Heart left ventricle (tissue), 16 donors: ENCODE measurements around the gene TFAP2D. TPM values are rescaled to one million over a fixed set of nuclear protein-coding genes. Genes with fewer than 3 reads are reported as not detected.

Experiments
- ATAC-seq, 4 donors: fragments of 200-7000 bp; cut with Tn5 transposase; one replicate each; pipeline ENCODE4 v1.9.1; 2020 to 2022; ENCODE audit warnings: moderate library complexity in 4 of 4, mild to moderate bottlenecking in 3 of 4, moderate number of reproducible peaks in 1 of 4
- DNase-seq, 5 donors: peaks; one replicate each; pipeline ENCODE4 v3.0.0-alpha.2; 2020
- H3K27ac ChIP-seq, 12 donors: fragments of 200-600 bp; sonication (generic) in 4 of 12; one replicate each; pipeline versions ENCODE4 v1.5.0 to v1.8.0; 2016 to 2022; ENCODE audit warnings: mild to moderate bottlenecking in 2 of 12
- H3K27me3 ChIP-seq, 9 donors: fragments of 200-600 bp; sonication (generic) in 2 of 9; one replicate each; pipeline versions ENCODE4 v1.5.1 to v1.8.0; 2016 to 2022; ENCODE audit warnings: mild to moderate bottlenecking in 3 of 9
- H3K36me3 ChIP-seq, 9 donors: fragments of 200-600 bp; sonication (generic) in 2 of 9; one replicate each; pipeline versions ENCODE4 v1.5.0 to v1.8.0; 2018 to 2022; ENCODE audit warnings: mild to moderate bottlenecking in 2 of 9
- H3K4me1 ChIP-seq, 12 donors: fragments of 200-600 bp; sonication (generic) in 4 of 12; one replicate each; pipeline versions ENCODE4 v1.5.0 to v1.8.0; 2016 to 2022; ENCODE audit warnings: mild to moderate bottlenecking in 3 of 12
- H3K4me3 ChIP-seq, 12 donors: fragments of 200-600 bp; sonication (generic) in 4 of 12; one replicate each; pipeline versions ENCODE4 v1.5.0 to v1.8.0; 2017 to 2022; ENCODE audit warnings: mild to moderate bottlenecking in 9 of 12, moderate library complexity in 4 of 12
- H3K9me3 ChIP-seq, 12 donors: fragments of 200-600 bp; sonication (generic) in 4 of 12; one replicate each; pipeline versions ENCODE4 v1.5.0 to v1.8.0; 2016 to 2022; ENCODE audit warnings: mild to moderate bottlenecking in 1 of 12
- CTCF ChIP-seq, 12 donors: fragments of 200-600 bp; sonication (generic) in 4 of 12; IDR thresholded peaks; one replicate each; pipeline versions ENCODE4 v1.5.0 to v1.8.0; 2018 to 2022; ENCODE audit warnings: antibody characterized with exemption in 12 of 12, mild to moderate bottlenecking in 5 of 12
- POLR2A ChIP-seq, 2 donors: fragments of 450-650 bp; IDR thresholded peaks; one replicate each; pipeline ENCODE4 v1.6.1; 2017; ENCODE audit warnings: antibody characterized with exemption in 2 of 2, mild to moderate bottlenecking in 2 of 2, moderate library complexity in 2 of 2
- WGBS, 4 donors: extraction: QIAGEN DNeasy Blood & Tissue Kit in 2 of 4; methylation state at CpG; one replicate each; pipeline versions ENCODE4 v1.1.5 to v1.1.7; 2013 to 2018; 5-methylcytosine and 5-hydroxymethylcytosine counted together
- intact Hi-C, 10 donors: fragments of 100-400 bp; cut with DNase I; formaldehyde crosslinking; loops; one replicate each; pipeline versions ENCODE4 v1.11.1 to v1.14.2; 2022
- polyA plus RNA-seq, 2 donors: library from polyadenylated mRNA; stranded (reverse); fragments of 200-250 nt; gene quantifications; one replicate each; pipeline ENCODE4 v1.2.3, GENCODE V29; 2013
- total RNA-seq, 9 donors: library from RNA; depleted of rRNA in 2 of 9; stranded (reverse); fragments of >200 nt in 2 of 9; fragmentation: NEBNext Ultra II Directional in 3 of 9; extraction: Animal tissue kit (Norgen Biotek cat#: 25700) in 3 of 9; gene quantifications; one replicate each; pipeline versions ENCODE4 v1.1.0 to v1.2.4, GENCODE V29; 2016 to 2023
- donor health status: ischemic (EF 13 %, LVEDD 7.1; RV severe dilation, severe dysfunction).
- donor health status: healthy with polysubstance abuse.
- donor health status: DM: no; HTN: yes; CAD: no.
- donor health status: DM: no; HTN: no; CAD: no.
- donor health status: ischemic (EF 25% LVEDD 6.9; RV normal size, moderate dysfunction).
- donor health status: ischemic (EF 25% LVEDD 5.7; RV mildly dilated, moderate dysfunction).
- donor health status: healthy.
- donor health status: DM: yes; HTN: yes; CAD: no.
- donor health status: ischemic (EF 35%, LVEDD 5.7; RV mildly dilated, moderate dysfunction).
- donor health status: nonischemic (EF 11% LVEDD 7.7; RV severe dilation, severe dysfunction).
- donor health status: DM: yes; HTN: yes; CAD: no.
- donor health status: PGD.
- donor health status: ischemic (EF 29% LVEDD 5.4; RV normal size, mild dysfunction).
- donor health status: nonischemic (EF 23%, LVEDD 6.1; RV moderate dilation, normal function).

Gene TFAP2D
- total and polyA plus RNA-seq, 11 donors = not detected

- DNase-seq (no peak), ATAC-seq (no peak)
- Histone ChIP-seq H3K4me1 (peaks cover 0 to 6% (median 0%) of the 10 kb centered on the region in 12 donors), H3K36me3 (no peaks in the 10 kb centered on the region), H3K27me3 (peaks cover 0 to 88% (median 64%) of the 10 kb centered on the region in 9 donors), H3K4me3 (no peak overlapping the region), H3K9me3 (no peaks in the 10 kb centered on the region), H3K27ac (no peak overlapping the region)
- intact Hi-C loops = no loop called here
- 3 to 23% (median 4%) methylated on average over 6 of the region's 6 CpGs for WGBS, 4 donors
- TF ChIP-seq POLR2A (IDR thresholded peaks at IDR 0.05) = no peak
- no peak for TF ChIP-seq CTCF (IDR thresholded peaks at IDR 0.05)
Measured at GRCh38 chr6:50709366-50709734, 4.0 kb upstream of the TFAP2D start.

DNA sequence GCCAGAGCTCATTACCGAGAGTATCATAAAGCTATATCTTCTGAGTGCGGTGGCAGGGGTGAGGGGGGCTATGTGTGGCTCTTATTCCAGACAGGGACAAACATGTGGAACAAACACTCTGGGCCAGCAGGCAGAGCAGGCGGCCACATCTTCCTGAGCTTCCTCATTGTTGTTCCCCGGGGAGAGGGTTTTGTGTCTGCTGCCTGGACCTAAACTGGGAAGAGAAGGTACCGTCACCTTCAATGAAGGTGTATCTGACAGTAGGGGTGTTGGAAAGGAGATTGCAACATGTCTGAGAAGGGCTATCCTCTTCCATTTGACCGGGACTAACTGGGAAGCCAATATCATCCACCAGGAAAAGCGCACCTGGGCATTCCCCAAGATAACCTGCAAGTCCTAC is 1.6 kb upstream of the TFAP2D start:
- TF ChIP-seq POLR2A (IDR thresholded peaks at IDR 0.05) = no peak
- TF ChIP-seq CTCF (IDR thresholded peaks at IDR 0.05) = no peak
- Histone ChIP-seq H3K9me3 (no peaks in the 10 kb centered on the region), H3K4me1 (peaks cover 0 to 6% (median 0%) of the 10 kb centered on the region in 12 donors), H3K36me3 (no peaks in the 10 kb centered on the region), H3K4me3 (no peak overlapping the region), H3K27me3 (peaks cover 10 to 93% (median 66%) of the 10 kb centered on the region in 9 donors), H3K27ac (no peak overlapping the region)
- ATAC-seq (no peak), DNase-seq (no peak)
- intact Hi-C loops = no loop called here
- 11 to 16% (median 15%) methylated on average over 5 to 7 of the region's 7 CpGs for WGBS, 4 donors

DNA sequence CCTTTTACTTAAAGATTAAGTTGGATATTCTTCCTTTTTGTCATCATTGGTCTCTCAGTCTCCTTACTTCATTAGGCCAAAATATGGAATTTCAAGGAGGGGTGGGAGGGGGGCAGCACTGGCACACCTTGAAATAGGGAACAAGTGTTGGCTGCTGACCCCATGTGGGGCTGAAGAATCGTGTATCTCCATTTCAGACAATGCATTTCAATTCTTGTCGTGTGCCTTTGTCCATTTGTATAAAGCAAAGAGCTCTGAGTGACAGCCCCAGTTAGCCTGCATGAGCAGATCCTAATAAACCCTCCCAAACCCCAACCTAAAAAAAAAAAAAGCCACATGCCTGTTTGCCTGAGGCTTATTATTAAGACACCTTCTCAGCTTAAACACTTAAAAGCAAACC is 1.0 kb upstream of the TFAP2D start:
- Histone ChIP-seq H3K9me3 (no peaks in the 10 kb centered on the region), H3K27me3 (peaks cover 8 to 92% (median 61%) of the 10 kb centered on the region in 9 donors), H3K4me1 (peaks cover 0 to 5% (median 0%) of the 10 kb centered on the region in 12 donors), H3K27ac (no peak overlapping the region), H3K4me3 (no peak overlapping the region), H3K36me3 (no peaks in the 10 kb centered on the region)
- DNase-seq (no peak), ATAC-seq (no peak)
- intact Hi-C loops = no loop called here
- TF ChIP-seq CTCF (IDR thresholded peaks at IDR 0.05) (no peak), POLR2A (IDR thresholded peaks at IDR 0.05) (no peak)
- WGBS, 4 donors = 1 to 5% (median 2%) methylated on average over 2 of the region's 2 CpGs

GRCh38 chr6:50713977-50714486 is 706 bp downstream of the TFAP2D start:
- no peak for DNase-seq
- Histone ChIP-seq H3K27me3 (peaks cover 4 to 92% (median 49%) of the 10 kb centered on the region in 9 donors), H3K27ac (no peak overlapping the region), H3K4me1 (no peaks in the 10 kb centered on the region), H3K9me3 (no peaks in the 10 kb centered on the region), H3K36me3 (no peaks in the 10 kb centered on the region), H3K4me3 (no peak overlapping the region)
- intact Hi-C loops = no loop called here
- 1 to 3% (median 2%) methylated on average over 27 of the region's 27 CpGs for WGBS, 4 donors
- ATAC-seq = no peak
- no peak for TF ChIP-seq CTCF (IDR thresholded peaks at IDR 0.05)
- no peak for TF ChIP-seq POLR2A (IDR thresholded peaks at IDR 0.05)
